22Rv1 (cell line): ENCODE results near the gene HOATZ.

ENCODE experiments used
- ZFX ChIP-seq: fragments of 450-650 bp; IDR thresholded peaks from 2 replicates; pipeline ENCODE4 v1.6.1; 2017; ENCODE audit warnings: antibody characterized with exemption, borderline replicate concordance
- TF ChIP-seq, protein P1 (sequence below): fragments of 450-650 bp; IDR thresholded peaks from 2 replicates; pipeline ENCODE4 v1.5.1; 2017; ENCODE audit warnings: mild to moderate bottlenecking

DNA sequence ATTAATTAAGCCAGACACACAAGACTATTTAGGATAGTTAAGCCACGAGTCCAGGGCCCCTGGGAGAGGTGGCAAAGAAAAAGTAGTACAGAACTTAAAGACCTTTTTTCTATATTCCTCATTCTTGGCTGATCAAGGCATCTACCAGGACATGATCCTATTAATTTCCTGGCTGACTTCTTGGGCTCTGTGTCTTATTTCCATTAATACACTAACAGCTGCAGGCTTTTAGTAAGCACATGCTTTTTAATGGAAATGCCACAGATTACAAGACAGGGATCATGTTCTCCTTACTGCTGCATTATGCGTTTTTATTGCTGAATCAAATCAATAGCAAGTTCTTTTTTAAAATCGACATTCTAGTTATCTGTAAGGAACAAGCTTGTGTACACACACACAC lies 37.6 kb upstream of the HOATZ start:
- TF ChIP-seq, protein P1, sequence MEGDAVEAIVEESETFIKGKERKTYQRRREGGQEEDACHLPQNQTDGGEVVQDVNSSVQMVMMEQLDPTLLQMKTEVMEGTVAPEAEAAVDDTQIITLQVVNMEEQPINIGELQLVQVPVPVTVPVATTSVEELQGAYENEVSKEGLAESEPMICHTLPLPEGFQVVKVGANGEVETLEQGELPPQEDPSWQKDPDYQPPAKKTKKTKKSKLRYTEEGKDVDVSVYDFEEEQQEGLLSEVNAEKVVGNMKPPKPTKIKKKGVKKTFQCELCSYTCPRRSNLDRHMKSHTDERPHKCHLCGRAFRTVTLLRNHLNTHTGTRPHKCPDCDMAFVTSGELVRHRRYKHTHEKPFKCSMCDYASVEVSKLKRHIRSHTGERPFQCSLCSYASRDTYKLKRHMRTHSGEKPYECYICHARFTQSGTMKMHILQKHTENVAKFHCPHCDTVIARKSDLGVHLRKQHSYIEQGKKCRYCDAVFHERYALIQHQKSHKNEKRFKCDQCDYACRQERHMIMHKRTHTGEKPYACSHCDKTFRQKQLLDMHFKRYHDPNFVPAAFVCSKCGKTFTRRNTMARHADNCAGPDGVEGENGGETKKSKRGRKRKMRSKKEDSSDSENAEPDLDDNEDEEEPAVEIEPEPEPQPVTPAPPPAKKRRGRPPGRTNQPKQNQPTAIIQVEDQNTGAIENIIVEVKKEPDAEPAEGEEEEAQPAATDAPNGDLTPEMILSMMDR: no peak
- TF ChIP-seq ZFX: no peak
